Non-pigmented ciliary epithelial cell (primary cell): ENCODE data around the gene NME4.

Source experiments
- DNase-seq: peaks from one replicate; pipeline ENCODE4 v3.0.0-alpha.2; 2010; ENCODE audit warnings: low read depth

Gene NME4

DNA sequence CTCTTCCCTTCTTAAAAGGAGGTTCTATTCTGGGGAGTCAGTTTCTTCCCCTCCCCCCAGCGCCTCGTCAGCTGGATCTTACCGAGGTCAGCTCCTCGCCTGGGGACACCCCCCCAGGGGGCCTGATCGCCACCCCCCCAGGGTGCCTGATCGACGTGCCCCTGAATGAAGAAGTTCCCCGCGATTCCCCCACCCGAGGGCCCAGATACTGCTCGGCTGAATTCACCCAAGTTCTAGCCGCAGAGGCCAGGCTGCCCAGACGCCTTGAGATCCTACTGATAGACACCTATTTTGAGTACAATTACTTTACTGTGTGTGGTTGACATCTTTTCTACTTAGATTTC lies 29.9 kb downstream of the NME4 start:
- no peak for DNase-seq

DNA sequence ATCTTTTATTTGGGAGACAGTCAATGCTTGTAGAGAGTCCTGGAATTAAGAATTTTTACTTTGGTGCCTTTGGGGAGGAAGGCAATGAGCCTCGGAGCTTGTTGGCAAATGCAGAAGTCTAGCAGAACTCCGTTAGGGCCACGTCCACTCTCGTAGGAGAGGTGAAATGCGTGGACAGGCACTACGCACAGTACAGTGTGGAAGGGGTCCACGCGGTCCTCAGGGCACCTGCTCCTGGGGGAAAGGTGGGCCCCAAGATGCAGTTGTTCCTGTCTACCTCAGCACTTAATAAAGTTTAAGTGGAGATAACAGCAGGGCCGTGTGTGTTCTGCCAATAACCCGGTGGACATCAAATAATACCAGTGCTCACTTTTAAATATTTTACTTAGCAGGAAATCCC lies 30.3 kb downstream of the NME4 start:
- DNase-seq, result no peak

DNA sequence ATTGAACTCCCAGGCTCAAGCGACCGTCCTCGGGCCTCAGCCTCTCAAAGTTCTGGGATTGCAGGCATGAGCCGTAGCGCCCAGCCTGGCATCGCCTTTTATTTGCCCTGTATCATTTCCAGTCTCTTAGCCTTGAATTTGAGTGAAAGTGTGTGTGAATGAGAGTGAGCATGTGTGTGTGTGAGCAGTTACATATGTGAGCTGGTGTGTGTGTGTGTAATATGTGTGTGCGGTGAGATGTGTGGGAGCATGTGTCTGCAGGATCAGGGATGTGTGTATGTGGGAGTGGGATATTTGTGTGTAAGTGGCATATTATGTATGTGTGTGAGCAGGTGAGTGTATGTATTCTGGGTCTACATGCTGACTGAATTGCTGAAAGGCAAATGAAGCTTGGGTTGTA lies 33.9 kb downstream of the NME4 start:
- DNase-seq, result no peak

DNA sequence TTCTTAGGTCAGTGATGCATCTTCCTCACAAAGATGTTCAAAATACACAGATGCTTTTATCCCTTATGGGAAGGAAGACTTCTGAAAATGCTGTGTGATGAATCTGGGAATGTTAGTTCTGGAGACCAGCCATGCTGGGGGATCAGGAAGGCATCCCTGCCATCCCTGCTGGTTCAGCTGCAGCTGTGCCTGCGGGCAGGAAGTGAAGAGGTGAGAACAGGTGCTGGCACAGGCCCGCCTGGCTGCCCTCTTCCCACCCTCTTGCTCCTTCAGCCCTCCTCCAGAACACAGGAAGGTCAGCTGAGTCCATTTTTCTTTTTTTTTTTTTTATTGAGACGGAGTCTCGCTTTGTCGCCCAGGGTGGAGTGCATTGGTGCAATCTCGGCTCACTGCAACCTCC lies 43.6 kb downstream of the NME4 start:
- DNase-seq, result no peak

DNA sequence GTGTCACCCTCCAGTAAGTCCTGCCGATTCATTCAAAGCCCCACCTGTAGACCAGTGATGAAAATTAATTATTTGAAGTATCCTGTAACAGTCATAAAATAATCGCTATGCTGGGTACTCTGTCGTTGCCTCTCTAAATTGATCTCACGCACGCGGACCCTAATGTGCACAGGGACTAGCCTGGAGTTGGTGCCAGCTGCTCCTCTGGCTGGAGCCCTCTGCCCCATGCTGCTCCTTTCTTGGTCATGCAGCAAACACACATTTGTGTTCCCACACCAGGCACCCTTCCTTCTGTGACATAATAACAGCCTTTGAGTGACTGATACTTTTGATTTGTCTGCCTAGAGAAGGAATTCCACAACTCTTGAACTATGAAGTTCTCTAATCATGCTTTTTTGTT lies 44.4 kb downstream of the NME4 start:
- DNase-seq, result no peak

DNA sequence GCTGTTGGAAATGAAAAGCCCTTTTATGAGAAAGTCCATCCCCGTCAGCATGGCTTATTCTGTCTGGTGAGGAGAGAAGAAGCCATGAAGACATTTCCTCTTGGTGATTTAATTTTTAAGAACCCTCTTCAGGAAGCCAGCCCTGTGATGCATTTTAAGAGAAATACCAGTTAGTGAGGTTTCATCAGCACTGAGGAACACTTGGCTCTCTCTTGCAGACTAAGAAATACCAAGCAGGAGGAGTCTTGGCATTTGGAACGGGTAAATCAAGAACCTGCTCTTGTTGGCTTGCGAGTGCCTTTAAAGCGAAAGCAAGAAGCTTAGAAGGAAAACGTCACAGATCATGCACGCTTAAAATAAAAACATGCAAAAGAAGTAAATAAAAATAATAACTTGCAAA lies 46.0 kb downstream of the NME4 start:
- DNase-seq, result no peak

DNA sequence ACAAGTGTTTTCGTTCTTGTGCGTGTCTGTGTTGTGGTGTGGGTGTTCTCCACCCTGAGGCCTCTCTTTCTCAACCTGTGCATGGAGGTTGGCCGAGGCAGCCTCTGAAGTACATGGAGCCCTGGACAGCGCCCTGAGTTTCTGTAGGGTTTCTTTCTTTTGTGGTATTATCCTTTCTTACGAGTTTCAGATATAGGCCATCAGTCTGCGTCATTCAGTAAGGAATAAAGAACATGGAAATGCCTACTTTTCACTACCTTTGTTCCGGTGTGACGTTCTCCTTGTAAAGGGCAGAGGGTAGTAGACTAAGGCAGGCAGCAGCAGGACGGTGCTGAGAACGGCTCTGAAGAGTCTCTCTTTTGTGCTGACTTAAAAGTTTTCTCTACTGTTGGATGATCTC lies 47.0 kb downstream of the NME4 start:
- DNase-seq, result no peak

DNA sequence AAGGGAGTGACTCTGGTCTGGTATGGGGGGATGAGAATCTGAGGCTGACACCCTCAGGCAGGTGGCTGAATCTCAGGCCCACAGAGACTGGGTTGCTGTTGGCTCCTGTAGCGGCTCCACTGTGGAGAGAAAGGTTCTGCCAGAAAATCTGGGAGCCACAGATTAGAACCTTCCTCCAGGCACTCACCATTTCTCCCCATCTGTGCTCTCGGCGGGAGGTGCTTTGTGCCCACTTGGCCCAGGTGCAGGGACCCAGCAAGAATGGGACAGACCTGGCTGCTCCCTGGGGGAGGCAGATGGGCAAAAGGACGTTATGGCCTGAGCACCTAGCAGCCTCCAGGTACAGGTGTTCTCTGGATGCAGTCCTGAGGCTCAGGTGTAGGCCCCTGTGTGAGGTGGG lies 48.6 kb downstream of the NME4 start:
- no peak for DNase-seq
